Measurements from ENCODE around the gene IL15. TPM values are rescaled to one million over a fixed set of nuclear protein-coding genes. Genes with fewer than 3 reads are reported as not detected.

The IL15 gene
- total RNA-seq, 1 experiment from 2014 or later: 7.1 TPM

DNA sequence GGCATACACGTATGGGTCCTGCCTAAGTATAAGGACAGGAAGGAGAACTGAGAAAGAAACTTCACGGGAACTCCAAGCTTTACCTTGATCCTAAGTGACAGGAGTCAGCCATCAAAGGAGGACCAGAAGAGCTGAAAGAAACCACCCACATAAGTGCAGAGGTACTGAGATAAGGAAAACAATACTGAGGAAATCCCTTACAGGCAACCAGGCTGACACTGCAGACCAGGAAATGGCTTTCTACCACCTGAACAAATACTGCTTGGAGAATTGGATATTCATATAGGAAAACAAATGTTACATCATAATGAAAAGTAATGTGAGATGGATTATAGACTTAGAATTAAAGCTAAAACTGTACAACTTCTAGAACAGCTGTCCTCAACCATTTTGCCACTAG lies 127.0 kb downstream of the IL15 start:
- no peak overlapping the region for H3K9ac ChIP-seq (ENCODE audit: low read length)
- ATAC-seq: no peak
- H4K20me1 ChIP-seq (ENCODE audit: low read length): no peaks in the 10 kb centered on the region
- H3K9me3 ChIP-seq (ENCODE audit: low read length): no peaks in the 10 kb centered on the region
- ChIA-PET POLR2A (ENCODE audit: unreplicated experiment) (no interaction called here), CTCF (no interaction called here)
- no peaks in the 10 kb centered on the region for H3K27me3 ChIP-seq (ENCODE audit: low read length)
- H3K9me2 ChIP-seq (replicated peaks; ENCODE audit: low read length): no peaks in the 10 kb centered on the region
- H3K36me3 ChIP-seq (ENCODE audit: low read depth, low read length): no peaks in the 10 kb centered on the region
- no peak for DNase-seq
- H3K27ac ChIP-seq (ENCODE audit: low read length): no peak overlapping the region
- TF ChIP-seq EZH2phosphoT487 (IDR thresholded peaks at IDR 0.05; ENCODE audit: borderline replicate concordance, low read length): no peak
- TF ChIP-seq, protein P1, sequence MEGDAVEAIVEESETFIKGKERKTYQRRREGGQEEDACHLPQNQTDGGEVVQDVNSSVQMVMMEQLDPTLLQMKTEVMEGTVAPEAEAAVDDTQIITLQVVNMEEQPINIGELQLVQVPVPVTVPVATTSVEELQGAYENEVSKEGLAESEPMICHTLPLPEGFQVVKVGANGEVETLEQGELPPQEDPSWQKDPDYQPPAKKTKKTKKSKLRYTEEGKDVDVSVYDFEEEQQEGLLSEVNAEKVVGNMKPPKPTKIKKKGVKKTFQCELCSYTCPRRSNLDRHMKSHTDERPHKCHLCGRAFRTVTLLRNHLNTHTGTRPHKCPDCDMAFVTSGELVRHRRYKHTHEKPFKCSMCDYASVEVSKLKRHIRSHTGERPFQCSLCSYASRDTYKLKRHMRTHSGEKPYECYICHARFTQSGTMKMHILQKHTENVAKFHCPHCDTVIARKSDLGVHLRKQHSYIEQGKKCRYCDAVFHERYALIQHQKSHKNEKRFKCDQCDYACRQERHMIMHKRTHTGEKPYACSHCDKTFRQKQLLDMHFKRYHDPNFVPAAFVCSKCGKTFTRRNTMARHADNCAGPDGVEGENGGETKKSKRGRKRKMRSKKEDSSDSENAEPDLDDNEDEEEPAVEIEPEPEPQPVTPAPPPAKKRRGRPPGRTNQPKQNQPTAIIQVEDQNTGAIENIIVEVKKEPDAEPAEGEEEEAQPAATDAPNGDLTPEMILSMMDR (conservative IDR thresholded peaks at IDR 0.05; ENCODE audit: low read depth, low read length): no peak
- no peak for TF ChIP-seq EZH2 (IDR thresholded peaks at IDR 0.05; ENCODE audit: low read length, unreplicated experiment)
- H3K79me2 ChIP-seq (ENCODE audit: low read length): no peaks in the 10 kb centered on the region
- H3K4me1 ChIP-seq (ENCODE audit: insufficient read depth, low read length): no peaks in the 10 kb centered on the region
- no peak overlapping the region for H3K4me3 ChIP-seq (ENCODE audit: low read length)
- BruUV-seq (replicated peaks): no TSS peak
- H3F3A ChIP-seq (ENCODE audit: low read length, unreplicated experiment): no peaks in the 10 kb centered on the region
- intact Hi-C loops (cut with micrococcal nuclease): no loop called here
- H2AFZ ChIP-seq (ENCODE audit: low read length): no peak overlapping the region
- H3K4me2 ChIP-seq (ENCODE audit: low read length): no peak overlapping the region

DNA sequence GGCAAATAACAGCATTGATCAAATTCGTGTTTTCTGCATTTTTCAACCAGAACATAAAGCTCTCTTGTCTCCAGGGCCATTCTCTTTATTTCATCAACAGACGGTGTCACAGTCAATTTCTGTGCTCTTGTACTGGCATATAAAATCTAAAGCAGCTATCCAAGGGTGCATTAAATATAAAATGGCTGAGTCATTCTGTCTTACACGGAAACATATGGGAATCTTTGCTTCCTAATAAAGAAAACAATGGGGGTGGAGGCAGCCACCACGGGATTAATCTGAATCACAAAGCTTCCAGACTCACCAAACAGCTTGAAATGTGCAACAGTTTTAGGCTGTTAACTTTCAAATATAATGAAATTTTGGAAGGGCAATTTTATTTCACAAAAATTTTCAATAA lies 132.6 kb downstream of the IL15 start:
- Histone ChIP-seq H3K9ac (ENCODE audit: low read length) (0 out of 2 replicates have a peak overlapping the region, but pooled peaks have one; percentile 2), H3K27me3 (ENCODE audit: low read length) (no peaks in the 10 kb centered on the region), H3K9me2 (replicated peaks; ENCODE audit: low read length) (no peaks in the 10 kb centered on the region), H3K4me3 (ENCODE audit: low read length) (no peak overlapping the region), H2AFZ (ENCODE audit: low read length) (peak overlapping the region; percentile 66), H4K20me1 (ENCODE audit: low read length) (no peaks in the 10 kb centered on the region), H3K36me3 (ENCODE audit: low read depth, low read length) (no peaks in the 10 kb centered on the region), H3K4me1 (ENCODE audit: insufficient read depth, low read length) (peaks cover 23% of the 10 kb centered on the region), H3K79me2 (ENCODE audit: low read length) (no peaks in the 10 kb centered on the region), H3F3A (ENCODE audit: low read length, unreplicated experiment) (no peaks in the 10 kb centered on the region), H3K9me3 (ENCODE audit: low read length) (no peaks in the 10 kb centered on the region), H3K27ac (ENCODE audit: low read length) (peak overlapping the region; percentile 34), H3K4me2 (ENCODE audit: low read length) (peak overlapping the region; percentile 40)
- POLR2A ChIA-PET (ENCODE audit: unreplicated experiment): no interaction called here
- CTCF ChIA-PET: no interaction called here
- peak; percentile 74 for DNase-seq
- BruUV-seq (replicated peaks): no TSS peak
- TF ChIP-seq, protein P1 (conservative IDR thresholded peaks at IDR 0.05; ENCODE audit: low read depth, low read length): no peak
- no peak for TF ChIP-seq EZH2 (IDR thresholded peaks at IDR 0.05; ENCODE audit: low read length, unreplicated experiment)
- no peak for TF ChIP-seq EZH2phosphoT487 (IDR thresholded peaks at IDR 0.05; ENCODE audit: borderline replicate concordance, low read length)
- peak; percentile 88 for ATAC-seq
- intact Hi-C loops (cut with micrococcal nuclease): no loop called here

DNA sequence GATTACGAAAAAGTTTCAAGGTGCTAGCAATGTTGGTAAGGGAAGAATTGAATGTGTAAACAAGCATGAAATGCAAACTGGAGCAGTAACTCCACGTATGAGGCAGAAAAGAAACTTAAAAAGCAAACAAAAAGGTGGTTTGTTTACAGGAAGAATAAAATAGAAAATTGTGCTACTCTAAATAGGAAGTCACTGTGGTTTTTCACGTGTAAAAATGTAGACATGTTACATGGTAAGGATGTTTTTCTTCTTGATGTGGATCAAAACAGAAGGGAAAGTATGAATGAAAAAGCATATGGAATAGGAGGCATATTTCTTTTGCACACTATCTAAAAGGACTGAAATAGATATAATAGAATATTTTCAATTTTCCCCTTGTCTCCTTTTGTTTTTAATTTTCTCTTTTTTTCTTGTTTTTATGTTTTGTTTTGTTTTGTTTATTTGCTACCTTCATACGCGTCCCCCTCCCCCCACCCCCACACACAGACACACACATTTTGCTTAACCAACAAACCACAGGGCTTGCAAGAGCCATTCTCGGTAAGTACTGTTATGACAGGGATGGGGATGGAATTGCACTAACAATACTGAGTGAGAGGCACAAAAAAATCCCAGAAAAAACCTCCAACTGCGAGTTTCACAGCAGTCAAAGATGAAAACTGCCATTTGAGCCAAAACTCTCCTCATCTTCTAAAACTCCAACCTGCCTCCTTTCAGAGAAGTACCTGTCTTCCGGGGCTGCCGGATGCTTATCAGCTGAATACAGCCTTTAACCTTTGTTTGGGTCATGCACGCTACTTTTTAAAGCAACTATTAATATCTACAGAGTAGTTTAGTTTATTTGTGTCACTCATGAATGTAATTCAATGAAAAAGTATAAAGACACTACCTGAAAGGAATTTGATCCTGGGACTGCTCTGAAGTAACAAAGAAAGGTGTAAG lies 135.8 kb downstream of the IL15 start:
- TF ChIP-seq, protein P1 (conservative IDR thresholded peaks at IDR 0.05; ENCODE audit: low read depth, low read length): no peak
- TF ChIP-seq EZH2 (IDR thresholded peaks at IDR 0.05; ENCODE audit: low read length, unreplicated experiment) (no peak), EZH2phosphoT487 (IDR thresholded peaks at IDR 0.05; ENCODE audit: borderline replicate concordance, low read length) (no peak)
- DNase-seq (no peak), ATAC-seq (peak; percentile 41)
- CTCF ChIA-PET: no interaction called here
- POLR2A ChIA-PET (ENCODE audit: unreplicated experiment): no interaction called here
- Histone ChIP-seq H3K9me2 (replicated peaks; ENCODE audit: low read length) (no peaks in the 10 kb centered on the region), H3K36me3 (ENCODE audit: low read depth, low read length) (no peaks in the 10 kb centered on the region), H3K9me3 (ENCODE audit: low read length) (no peaks in the 10 kb centered on the region), H3F3A (ENCODE audit: low read length, unreplicated experiment) (no peaks in the 10 kb centered on the region), H3K9ac (ENCODE audit: low read length) (no peak overlapping the region), H3K4me2 (ENCODE audit: low read length) (peak overlapping the region; percentile 71), H3K27ac (ENCODE audit: low read length) (no peak overlapping the region), H3K79me2 (ENCODE audit: low read length) (no peaks in the 10 kb centered on the region), H4K20me1 (ENCODE audit: low read length) (no peaks in the 10 kb centered on the region), H3K4me3 (ENCODE audit: low read length) (peak overlapping the region; percentile 50), H3K4me1 (ENCODE audit: insufficient read depth, low read length) (peaks cover 23% of the 10 kb centered on the region), H2AFZ (ENCODE audit: low read length) (peak overlapping the region; percentile 83), H3K27me3 (ENCODE audit: low read length) (no peaks in the 10 kb centered on the region)
- BruUV-seq (replicated peaks): no TSS peak
- intact Hi-C loops (cut with micrococcal nuclease): no loop called here
